ENCODE measurements around the gene PEX6. TPM values are rescaled to one million over a fixed set of nuclear protein-coding genes. Genes with fewer than 3 reads are reported as not detected.

The PEX6 gene
- polyA plus RNA-seq, 2 of the 4 experiments (the other 2 are of a cell fraction) = 4.6 to 8.6 TPM

DNA sequence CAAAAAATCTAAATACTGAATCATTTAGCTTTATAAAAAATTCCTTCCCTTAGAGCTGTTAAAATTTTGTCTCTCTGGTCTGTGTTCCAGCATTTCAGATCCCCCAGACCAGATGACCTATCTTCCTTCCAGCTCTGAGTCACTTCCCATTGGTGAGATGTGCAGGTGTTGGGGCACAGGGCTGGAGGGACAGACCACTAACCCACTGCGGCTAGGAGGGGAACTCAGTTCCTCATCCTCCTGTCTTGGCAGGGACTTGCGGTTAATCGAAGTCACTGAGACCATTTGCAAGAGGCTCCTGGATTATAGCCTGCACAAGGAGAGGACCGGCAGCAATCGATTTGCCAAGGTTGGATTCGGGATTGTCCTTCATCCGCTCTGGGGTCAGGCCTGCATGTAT lies 43.7 kb downstream of the PEX6 start:
- POLR2A ChIA-PET = no interaction called here
- ATAC-seq = no peak

DNA sequence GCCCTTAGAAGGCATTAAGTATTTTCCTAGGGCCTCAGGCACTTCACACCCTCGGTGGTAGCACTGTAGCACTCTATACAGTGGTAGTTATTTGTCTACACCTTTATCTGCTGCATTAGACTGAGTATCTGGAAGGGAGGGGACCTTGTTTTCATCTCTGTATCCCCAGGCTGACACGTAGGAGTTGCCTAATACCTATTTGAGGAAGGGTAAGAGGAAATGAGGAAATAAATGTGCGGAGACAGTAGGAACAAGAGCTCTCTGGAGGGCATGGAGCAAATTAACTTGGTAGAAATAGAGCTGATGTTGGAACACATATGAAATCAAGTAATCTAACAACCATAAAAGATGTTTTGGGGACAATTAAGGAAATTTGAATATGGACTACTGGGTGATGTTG lies 45.8 kb downstream of the PEX6 start:
- no peak for FAIRE-seq
- WGBS (ENCODE audit: missing lambda C conversion rate) = 72% methylated on average over 3 of the region's 3 CpGs
- TF ChIP-seq HOXA7 (CRISPR knock-in tag; IDR thresholded peaks at IDR 0.05) (no peak), FOSB (CRISPR knock-in tag; IDR thresholded peaks at IDR 0.05) (no peak), FOXS1 (CRISPR knock-in tag; IDR thresholded peaks at IDR 0.05) (no peak), FOSL2 (IDR thresholded peaks at IDR 0.05) (no peak), FOSL2 (CRISPR knock-in tag; IDR thresholded peaks at IDR 0.05) (no peak), HDAC2 (IDR thresholded peaks at IDR 0.05) (no peak), ZC3H11A (IDR thresholded peaks at IDR 0.05) (no peak), RNF2 (IDR thresholded peaks at IDR 0.05; ENCODE audit: borderline replicate concordance, low read depth) (no peak), ZNF302 (CRISPR knock-in tag; IDR thresholded peaks at IDR 0.05) (no peak), NPAS2 (CRISPR knock-in tag; IDR thresholded peaks at IDR 0.05; ENCODE audit: borderline replicate concordance) (no peak), TFCP2L1 (CRISPR knock-in tag; IDR thresholded peaks at IDR 0.05) (no peak), TP53 (CRISPR knock-in tag; IDR thresholded peaks at IDR 0.05) (no peak), POLR2A (IDR thresholded peaks at IDR 0.05; ENCODE audit: low read length) (no peak), SREBF2 (IDR thresholded peaks at IDR 0.05) (no peak), NR3C1 (IDR thresholded peaks at IDR 0.05) (no peak), MAFK (IDR thresholded peaks at IDR 0.05; ENCODE audit: partially characterized antibody) (no peak), RCOR1 (IDR thresholded peaks at IDR 0.05; ENCODE audit: low read depth, low read length) (no peak), POLR2AphosphoS2 (conservative IDR thresholded peaks at IDR 0.05; ENCODE audit: low read length) (no peak), CHD4 (IDR thresholded peaks at IDR 0.05; ENCODE audit: borderline replicate concordance) (no peak)
- TF ChIP-seq, protein P1, sequence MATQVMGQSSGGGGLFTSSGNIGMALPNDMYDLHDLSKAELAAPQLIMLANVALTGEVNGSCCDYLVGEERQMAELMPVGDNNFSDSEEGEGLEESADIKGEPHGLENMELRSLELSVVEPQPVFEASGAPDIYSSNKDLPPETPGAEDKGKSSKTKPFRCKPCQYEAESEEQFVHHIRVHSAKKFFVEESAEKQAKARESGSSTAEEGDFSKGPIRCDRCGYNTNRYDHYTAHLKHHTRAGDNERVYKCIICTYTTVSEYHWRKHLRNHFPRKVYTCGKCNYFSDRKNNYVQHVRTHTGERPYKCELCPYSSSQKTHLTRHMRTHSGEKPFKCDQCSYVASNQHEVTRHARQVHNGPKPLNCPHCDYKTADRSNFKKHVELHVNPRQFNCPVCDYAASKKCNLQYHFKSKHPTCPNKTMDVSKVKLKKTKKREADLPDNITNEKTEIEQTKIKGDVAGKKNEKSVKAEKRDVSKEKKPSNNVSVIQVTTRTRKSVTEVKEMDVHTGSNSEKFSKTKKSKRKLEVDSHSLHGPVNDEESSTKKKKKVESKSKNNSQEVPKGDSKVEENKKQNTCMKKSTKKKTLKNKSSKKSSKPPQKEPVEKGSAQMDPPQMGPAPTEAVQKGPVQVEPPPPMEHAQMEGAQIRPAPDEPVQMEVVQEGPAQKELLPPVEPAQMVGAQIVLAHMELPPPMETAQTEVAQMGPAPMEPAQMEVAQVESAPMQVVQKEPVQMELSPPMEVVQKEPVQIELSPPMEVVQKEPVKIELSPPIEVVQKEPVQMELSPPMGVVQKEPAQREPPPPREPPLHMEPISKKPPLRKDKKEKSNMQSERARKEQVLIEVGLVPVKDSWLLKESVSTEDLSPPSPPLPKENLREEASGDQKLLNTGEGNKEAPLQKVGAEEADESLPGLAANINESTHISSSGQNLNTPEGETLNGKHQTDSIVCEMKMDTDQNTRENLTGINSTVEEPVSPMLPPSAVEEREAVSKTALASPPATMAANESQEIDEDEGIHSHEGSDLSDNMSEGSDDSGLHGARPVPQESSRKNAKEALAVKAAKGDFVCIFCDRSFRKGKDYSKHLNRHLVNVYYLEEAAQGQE (IDR thresholded peaks at IDR 0.05) = no peak
- Histone ChIP-seq H3K27ac (no peak overlapping the region), H3K4me3 (no peak overlapping the region), H3K4me1 (peaks cover 10% of the 10 kb centered on the region; the same call in 2 of the 3 replicates), H3K4me2 (no peak overlapping the region), H3K9me3 (no peaks in the 10 kb centered on the region)
- ChIA-PET POLR2A (no interaction called here), CTCF (interaction anchor here (0.6 to 0.7 kb wide), 2 partner anchors 260 to 626 kb away, joined by 3 read pairs; no protein-coding TSS in a partner anchor)
- no peak for DNase-seq (ENCODE audit: low read depth in 1 of 2, low spot score in 1 of 2)
- no peak for ATAC-seq

More for the DNA sequence above, 43.7 kb downstream of the PEX6 start:
- H3K27ac ChIP-seq = no peak overlapping the region
- CTCF ChIA-PET = interaction anchor here (1.1 to 1.8 kb wide), 2 partner anchors 34 to 80 kb away, joined by 3 to 6 read pairs; no protein-coding TSS in a partner anchor
- TF ChIP-seq ESRRA (IDR thresholded peaks at IDR 0.05; ENCODE audit: borderline replicate concordance, low read length) (no peak), HDAC2 (IDR thresholded peaks at IDR 0.05) (no peak), ZNF302 (CRISPR knock-in tag; IDR thresholded peaks at IDR 0.05) (no peak)
- H3K4me3 ChIP-seq = no peak overlapping the region
- DNase-seq (ENCODE audit: low read depth in 1 of 2, low spot score in 1 of 2) (no peak), FAIRE-seq (no peak)
- no peak overlapping the region for H3K4me2 ChIP-seq
- WGBS (ENCODE audit: missing lambda C conversion rate) = 97% methylated on average over 7 of the region's 7 CpGs
- H3K9me3 ChIP-seq = no peaks in the 10 kb centered on the region
- H3K4me1 ChIP-seq = peaks cover 8% of the 10 kb centered on the region; the same call in 1 of the 3 replicates

DNA sequence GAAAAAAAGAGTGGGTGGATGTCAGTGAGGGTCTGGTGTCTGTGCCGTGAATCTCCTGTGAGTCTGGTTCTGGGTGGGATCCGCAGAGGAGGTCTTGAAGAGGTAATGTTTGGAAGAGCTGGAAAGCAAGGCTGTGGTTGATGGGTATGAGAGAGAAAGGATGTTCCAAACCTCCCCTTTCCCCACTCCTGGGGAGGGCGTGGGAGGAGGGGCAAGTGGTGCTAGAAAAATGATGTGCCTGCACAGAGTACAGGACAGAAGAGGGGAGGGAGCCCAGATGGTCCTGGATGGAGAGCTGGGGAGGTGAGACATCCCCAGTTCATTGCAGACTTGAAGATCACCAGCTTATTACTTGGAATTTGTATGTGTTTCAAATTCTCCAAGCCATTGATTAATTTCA lies 46.6 kb downstream of the PEX6 start:
- WGBS (ENCODE audit: missing lambda C conversion rate) = 88% methylated on average over 3 of the region's 3 CpGs
- CTCF ChIA-PET = interaction anchor here (0.7 to 1.7 kb wide), 2 partner anchors 31 to 627 kb away, joined by 3 to 6 read pairs; no protein-coding TSS in a partner anchor
- POLR2A ChIA-PET = no interaction called here
- ATAC-seq (no peak), FAIRE-seq (no peak), DNase-seq (ENCODE audit: low read depth in 1 of 2, low spot score in 1 of 2) (no peak)
- Histone ChIP-seq H3K4me1 (peaks cover 11% of the 10 kb centered on the region; the same call in 2 of the 3 replicates), H3K9me3 (no peaks in the 10 kb centered on the region), H3K4me3 (no peak overlapping the region), H3K4me2 (no peak overlapping the region), H3K27ac (no peak overlapping the region)
- no peak for TF ChIP-seq CHD2 (IDR thresholded peaks at IDR 0.05; ENCODE audit: low read length, partially characterized antibody)
- TF ChIP-seq CEBPB (IDR thresholded peaks at IDR 0.05) = no peak
- no peak for TF ChIP-seq FOXS1 (CRISPR knock-in tag; IDR thresholded peaks at IDR 0.05)
- TF ChIP-seq CBX8 (IDR thresholded peaks at IDR 0.05) = no peak
- TF ChIP-seq GATA3 (IDR thresholded peaks at IDR 0.05; ENCODE audit: borderline replicate concordance) = no peak
- TF ChIP-seq JUN (IDR thresholded peaks at IDR 0.05) = no peak
- no peak for TF ChIP-seq POLR2AphosphoS2 (conservative IDR thresholded peaks at IDR 0.05; ENCODE audit: low read length)
- TF ChIP-seq RAD21 (conservative IDR thresholded peaks at IDR 0.05 in 1 of 2, IDR thresholded peaks at IDR 0.05 in 1 of 2) = no peak
- no peak for TF ChIP-seq SMC3 (IDR thresholded peaks at IDR 0.05)
- no peak for TF ChIP-seq FOSB (CRISPR knock-in tag; IDR thresholded peaks at IDR 0.05)
- no peak for TF ChIP-seq ZSCAN20 (CRISPR knock-in tag; IDR thresholded peaks at IDR 0.05)
- TF ChIP-seq NPAS2 (CRISPR knock-in tag; IDR thresholded peaks at IDR 0.05; ENCODE audit: borderline replicate concordance) = no peak
